HCT116 (cell line): ENCODE measurements around the gene UBE2S. TPM values are rescaled to one million over a fixed set of nuclear protein-coding genes. Genes with fewer than 3 reads are reported as not detected.

Experiments used
- ATAC-seq: fragments of 200-7000 bp; cut with Tn5 transposase; 2 replicates; pipeline ENCODE4 v1.9.1; 2020; ENCODE audit warnings: mild to moderate bottlenecking, moderate library complexity
- BruUV-seq: library from RNA; stranded (reverse); fragments of 400-500 nt; replicated peaks from 2 replicates; lab custom pipeline; 2021; lab: Mats Ljungman, UMichigan
- CTCF ChIA-PET: fragments of 300-600 bp; sonication (Branson Sonifier 250); formaldehyde crosslinking; loops from one replicate; lab custom pipeline; 2021; ENCODE audit warnings: antibody characterized with exemption; lab: Charles Lee
- POLR2A ChIA-PET: fragments of 300-600, 350-600 bp; sonication (Branson Sonifier 250); formaldehyde crosslinking; loops from one replicate; lab custom pipeline; 2021; ENCODE audit warnings: antibody characterized with exemption; lab: Charles Lee
- RAD21 ChIA-PET, 2 experiments: fragments of 300-600 bp; sonication (Branson Sonifier 250); formaldehyde crosslinking; loops; one replicate each; lab custom pipeline; 2023; ENCODE audit warnings: low total read pairs in 2 of 2; ENCODE audit not compliant: uncharacterized antibody in 2 of 2, unreplicated experiment in 2 of 2, low non-redundant PET in 1 of 2; lab: Charles Lee
- DNase-seq: peaks from one replicate; pipeline ENCODE4 v3.0.0-alpha.2; 2010; ENCODE audit warnings: low read depth, low spot score
- H2AFZ ChIP-seq: fragments of 200-600 bp; shearing (Covaris generic), sonication (generic); 2 replicates; pipeline ENCODE4 v1.6.1; 2017; ENCODE audit warnings: low read depth, mixed run types, mixed read lengths, antibody characterized with exemption, low read length; ENCODE audit not compliant: poor library complexity, severe bottlenecking
- H3K27ac ChIP-seq: 2 replicates; pipeline ENCODE4 v1.5.1; 2012; ENCODE audit warnings: low read depth, low read length
- H3K27me3 ChIP-seq: fragments of 200-600 bp; sonication (generic); 2 replicates; pipeline ENCODE4 v1.6.1; 2016; ENCODE audit warnings: mixed run types, low read length, mixed read lengths; ENCODE audit not compliant: insufficient read depth
- H3K36me3 ChIP-seq, 2 experiments: fragments of 200-500 bp in 1 of 2; fragments of 200-600 bp in 1 of 2; sonication (Bioruptor generic) in 1 of 2; sonication (generic) in 1 of 2; 2 replicates each; pipeline versions ENCODE4 v1.5.1 to v1.6.1; 2014 to 2016; ENCODE audit warnings: low read length in 2 of 2, inconsistent platforms in 1 of 2, mixed read lengths in 1 of 2, mixed run types in 1 of 2; ENCODE audit not compliant: insufficient read depth in 2 of 2, control insufficient read depth in 1 of 2
- H3K4me1 ChIP-seq, 2 experiments: fragments of 200-600 bp in 1 of 2; sonication (generic) in 1 of 2; 2 replicates each; pipeline versions ENCODE4 v1.5.1 to v1.6.1; 2012 to 2017; ENCODE audit warnings: low read length in 2 of 2, inconsistent platforms in 1 of 2, mild to moderate bottlenecking in 1 of 2, mixed read lengths in 1 of 2, mixed run types in 1 of 2, moderate library complexity in 1 of 2; ENCODE audit not compliant: insufficient read depth in 2 of 2, control insufficient read depth in 1 of 2
- H3K4me2 ChIP-seq: fragments of 200-600 bp; sonication (generic); 2 replicates; pipeline ENCODE4 v1.6.1; 2017; ENCODE audit warnings: mixed run types, low read length, mixed read lengths
- H3K4me3 ChIP-seq, 2 experiments: fragments of 200-600 bp in 1 of 2; sonication (generic) in 1 of 2; replicated peaks in 1 of 2; 2 replicates each; pipeline ENCODE4 v1.5.1; 2011 to 2016; ENCODE audit warnings: low read length in 2 of 2, control low read depth in 1 of 2, low read depth in 1 of 2, mild to moderate bottlenecking in 1 of 2, mixed read lengths in 1 of 2, mixed run types in 1 of 2
- H3K79me2 ChIP-seq: fragments of 200-600 bp; sonication (generic); 2 replicates; pipeline ENCODE4 v1.6.1; 2017; ENCODE audit warnings: mild to moderate bottlenecking, mixed run types, low read length, moderate library complexity, mixed read lengths; ENCODE audit not compliant: insufficient read depth
- H3K9ac ChIP-seq: fragments of 200-600 bp; sonication (generic); 2 replicates; pipeline ENCODE4 v1.6.1; 2016; ENCODE audit warnings: low read length, mixed read lengths
- H3K9me2 ChIP-seq: fragments of 200-600 bp; sonication (generic), shearing (Covaris generic); 2 replicates; pipeline ENCODE4 v1.6.1; 2017; ENCODE audit warnings: mixed run types, mild to moderate bottlenecking, moderate library complexity; ENCODE audit not compliant: insufficient read depth
- H3K9me3 ChIP-seq, 2 experiments: fragments of 200-500 bp in 1 of 2; fragments of 200-600 bp in 1 of 2; sonication (Bioruptor generic) in 1 of 2; sonication (generic) in 1 of 2; 2 replicates each; pipeline ENCODE4 v1.6.1; 2014 to 2017; ENCODE audit warnings: low read length in 2 of 2, mixed read lengths in 2 of 2, inconsistent platforms in 1 of 2, low read depth in 1 of 2, mild to moderate bottlenecking in 1 of 2, mixed run types in 1 of 2, moderate library complexity in 1 of 2; ENCODE audit not compliant: control insufficient read depth in 1 of 2, insufficient read depth in 1 of 2
- H4K20me1 ChIP-seq: fragments of 200-600 bp; sonication (generic), shearing (Covaris generic); 2 replicates; pipeline ENCODE4 v1.6.1; 2017; ENCODE audit warnings: mixed run types, mild to moderate bottlenecking, moderate library complexity; ENCODE audit not compliant: insufficient read depth
- ATF3 ChIP-seq: IDR thresholded peaks from 2 replicates; pipeline ENCODE4 v1.6.1; 2012
- CEBPB ChIP-seq: IDR thresholded peaks from 2 replicates; pipeline ENCODE4 v1.6.1; 2012; ENCODE audit warnings: low read depth
- EZH2 ChIP-seq: fragments of 200-600 bp; sonication (generic); IDR thresholded peaks from 2 replicates; pipeline ENCODE4 v1.6.1; 2017; ENCODE audit warnings: antibody characterized with exemption, mixed run types
- EZH2phosphoT487 ChIP-seq: fragments of 200-600 bp; IDR thresholded peaks from 2 replicates; pipeline ENCODE4 v1.6.1; 2018; ENCODE audit warnings: antibody characterized with exemption, borderline replicate concordance
- FOSL1 ChIP-seq: IDR thresholded peaks from 2 replicates; pipeline ENCODE4 v1.6.1; 2012; ENCODE audit warnings: low read depth
- POLR2A ChIP-seq: IDR thresholded peaks from 2 replicates; pipeline ENCODE4 v1.7.0; 2011; ENCODE audit warnings: borderline replicate concordance; ENCODE audit not compliant: insufficient read depth, insufficient read length; ENCODE audit errors: extremely low read depth
- RAD21 ChIP-seq: IDR thresholded peaks from 2 replicates; pipeline ENCODE4 v1.6.1; 2012; ENCODE audit warnings: low read depth, mild to moderate bottlenecking
- REST ChIP-seq: IDR thresholded peaks from 2 replicates; pipeline ENCODE4 v1.6.1; 2012; ENCODE audit warnings: low read depth
- SIN3A ChIP-seq: IDR thresholded peaks from 2 replicates; pipeline ENCODE4 v1.6.1; 2012; ENCODE audit warnings: low read depth
- SP1 ChIP-seq: IDR thresholded peaks from 2 replicates; pipeline ENCODE4 v1.6.1; 2012; ENCODE audit warnings: low read depth
- TCF7L2 ChIP-seq: IDR thresholded peaks from 2 replicates; pipeline ENCODE4 v1.7.0; 2011; ENCODE audit warnings: borderline replicate concordance, inconsistent platforms; ENCODE audit not compliant: insufficient read depth, insufficient read length; ENCODE audit errors: extremely low read depth
- ZBTB33 ChIP-seq: IDR thresholded peaks from 2 replicates; pipeline ENCODE4 v1.6.1; 2011; ENCODE audit warnings: mild to moderate bottlenecking, low read length, moderate library complexity; ENCODE audit not compliant: insufficient replicate concordance; ENCODE audit errors: extremely low read depth
- ZFX ChIP-seq: fragments of 450-650 bp; IDR thresholded peaks from 2 replicates; pipeline ENCODE4 v1.6.1; 2017
- ZNF274 ChIP-seq: fragments of 200-500 bp; sonication (Bioruptor generic); IDR thresholded peaks from 2 replicates; pipeline ENCODE4 v1.6.1; 2014; ENCODE audit warnings: mild to moderate bottlenecking, low read depth, low read length, inconsistent platforms
- intact Hi-C: fragments of 100-400 bp; cut with micrococcal nuclease; formaldehyde crosslinking; loops from 2 replicates; pipeline ENCODE4 v1.10.0; 2022
- total RNA-seq: library from RNA; stranded (reverse); gene quantifications from one replicate; pipeline ENCODE4 v1.2.1, GENCODE V29; 2021; ENCODE audit not compliant: unreplicated experiment

UBE2S gene
- total RNA-seq, 1 experiment from 2014 or later, result 515 TPM

GRCh38 chr19:55442372-55442961 lies 34.9 kb upstream of the UBE2S start:
- no peaks in the 10 kb centered on the region for H3K79me2 ChIP-seq
- H3K4me1 ChIP-seq, result peaks cover 0 to 10% of the 10 kb centered on the region in 2 experiments; a peak in 2 of 4 replicates
- no peak overlapping the region for H2AFZ ChIP-seq
- TF ChIP-seq EZH2phosphoT487 (no peak), SIN3A (no peak), ZNF274 (no peak), RAD21 (no peak), ZFX (no peak), CEBPB (no peak), EZH2 (no peak), REST (no peak), TCF7L2 (no peak), ATF3 (no peak), POLR2A (no peak), ZBTB33 (no peak), SP1 (no peak), FOSL1 (no peak)
- H3K27ac ChIP-seq, result no peak overlapping the region; the same call in 1 of the 2 replicates
- H3K9me2 ChIP-seq, result no peaks in the 10 kb centered on the region
- no peak overlapping the region for H3K4me3 ChIP-seq
- ATAC-seq, result peak; percentile 68
- H3K9me3 ChIP-seq, result no peaks in the 10 kb centered on the region
- no TSS peak for BruUV-seq
- H3K27me3 ChIP-seq, result peaks cover 19% of the 10 kb centered on the region; the same call in 1 of the 2 replicates
- intact Hi-C loops, result loop anchor here (10.0 kb wide), 1 partner anchor 228 kb away; no protein-coding TSS in a partner anchor
- H3K4me2 ChIP-seq, result peak overlapping the region; percentile 40
- no peaks in the 10 kb centered on the region for H4K20me1 ChIP-seq
- no peak overlapping the region for H3K9ac ChIP-seq
- H3K36me3 ChIP-seq, result no peaks in the 10 kb centered on the region
- DNase-seq, result no peak
- CTCF ChIA-PET, result no interaction called here
- POLR2A ChIA-PET, result no interaction called here
- RAD21 ChIA-PET, result no interaction called here
